Body of pancreas (tissue), 4 donors: ENCODE results near the gene ANKRD39. TPM values are rescaled to one million over a fixed set of nuclear protein-coding genes. Genes with fewer than 3 reads are reported as not detected.
A peak's percentile ranks its signal among the peaks of the same experiment; 100 is the strongest.

Experiments
- ATAC-seq: fragments of 150-250 bp; one replicate; pipeline ENCODE4 v1.9.1; 2016
- DNase-seq, 4 donors: peaks; one replicate each; pipeline ENCODE4 v3.0.0-alpha.2; 2019
- H3K27ac ChIP-seq, 4 donors: fragments of 200-600 bp; sonication (generic); 1 replicate in 3 of 4; 2 replicates in 1 of 4; pipeline versions ENCODE4 v1.5.1 to v1.6.1; 2016 to 2019; ENCODE audit warnings: mild to moderate bottlenecking in 1 of 4, mixed read lengths in 1 of 4, moderate library complexity in 1 of 4
- H3K27me3 ChIP-seq, 2 donors: fragments of 200-600 bp; sonication (generic); one replicate each; pipeline ENCODE4 v1.6.0; 2016; ENCODE audit warnings: mild to moderate bottlenecking in 1 of 2
- H3K36me3 ChIP-seq, 2 donors: fragments of 200-600 bp; sonication (generic); replicated peaks in 1 of 2; 2 replicates each; pipeline ENCODE4 v1.5.1; 2016; ENCODE audit warnings: low read depth in 2 of 2; ENCODE audit not compliant: insufficient read depth in 1 of 2
- H3K4me1 ChIP-seq: fragments of 200-600 bp; sonication (generic); one replicate; pipeline ENCODE4 v1.6.0; 2016
- H3K4me3 ChIP-seq, 2 donors: fragments of 200-600 bp; sonication (generic); 1 replicate in 1 of 2; 2 replicates in 1 of 2; pipeline ENCODE4 v1.5.1; 2016 to 2019
- H3K9me3 ChIP-seq, 3 donors: fragments of 200-600 bp; sonication (generic); 1 replicate in 2 of 3; 2 replicates in 1 of 3; pipeline ENCODE4 v1.5.1; 2016
- CTCF ChIP-seq, 7 experiments: fragments of 450-650 bp in 4 of 7; fragments of 200-600 bp in 3 of 7; sonication (generic) in 3 of 7; IDR thresholded peaks; one replicate each; pipeline ENCODE4 v1.5.1; 2016 to 2019; ENCODE audit warnings: antibody characterized with exemption in 7 of 7
- POLR2A ChIP-seq, 3 donors: fragments of 450-650 bp; IDR thresholded peaks; one replicate each; pipeline ENCODE4 v1.6.1; 2016; ENCODE audit warnings: antibody characterized with exemption in 3 of 3, mild to moderate bottlenecking in 2 of 3
- WGBS, 2 donors: methylation state at CpG; one replicate each; pipeline ENCODE4 v1.1.5; 2017; 5-methylcytosine and 5-hydroxymethylcytosine counted together
- intact Hi-C: fragments of 100-400 bp; cut with DNase I; formaldehyde crosslinking; loops from one replicate; pipeline ENCODE4 v1.15.1; 2023
- total RNA-seq, 2 donors: library from RNA; depleted of rRNA; stranded (reverse); fragments of >200 nt; gene quantifications; one replicate each; pipeline ENCODE4 v1.1.0, GENCODE V29; 2016

Gene ANKRD39
- total RNA-seq, 2 donors from 2014 or later: 2.3 to 14.3 TPM

GRCh38 chr2:96872591-96873349, 15.0 kb upstream of the ANKRD39 start:
- WGBS, 2 donors: 61% methylated on average over 12 to 14 of the region's 14 CpGs
- intact Hi-C loops: no loop called here
- DNase-seq (peak in 2 of 4 donors; percentile 17 to 38), ATAC-seq (no peak)
- H3K27me3 ChIP-seq: no peaks in the 10 kb centered on the region
- H3K36me3 ChIP-seq: no peaks in the 10 kb centered on the region
- no peak overlapping the region for H3K4me3 ChIP-seq
- H3K27ac ChIP-seq: peak overlapping the region in 2 of 4 donors; percentile 60 to 79
- no peak for TF ChIP-seq CTCF (IDR thresholded peaks at IDR 0.05)
- TF ChIP-seq POLR2A (IDR thresholded peaks at IDR 0.05): no peak
- H3K4me1 ChIP-seq: peaks cover 42% of the 10 kb centered on the region
- no peaks in the 10 kb centered on the region for H3K9me3 ChIP-seq

GRCh38 chr2:96870626-96871255, 12.9 kb upstream of the ANKRD39 start:
- H3K4me3 ChIP-seq: peak overlapping the region; percentile 90 to 91
- ATAC-seq: no peak
- H3K9me3 ChIP-seq: no peaks in the 10 kb centered on the region
- H3K36me3 ChIP-seq: no peaks in the 10 kb centered on the region
- peak overlapping the region; percentile 76 to 95 (median 82) for H3K27ac ChIP-seq
- 33 to 63% methylated on average over 3 to 13 of the region's 13 CpGs for WGBS, 2 donors
- H3K27me3 ChIP-seq: no peaks in the 10 kb centered on the region
- H3K4me1 ChIP-seq: peaks cover 62% of the 10 kb centered on the region
- intact Hi-C loops: no loop called here
- DNase-seq: peak in 3 of 4 donors; percentile 34 to 63 (median 54)
- TF ChIP-seq POLR2A (IDR thresholded peaks at IDR 0.05) (no peak), CTCF (IDR thresholded peaks at IDR 0.05) (no peak)

GRCh38 chr2:96869822-96870625, 12.2 kb upstream of the ANKRD39 start, which contains the start of gene SEMA4C:
TSS of gene SEMA4C (minus strand) at chr2:96870080. CDS start at chr2:96867886, 2,194 bp downstream.
- Histone ChIP-seq H3K9me3 (no peaks in the 10 kb centered on the region), H3K36me3 (peaks cover 0 to 2% of the 10 kb centered on the region in 2 donors), H3K27ac (peak within 1 kb of the TSS; percentile 76 to 95 (median 82)), H3K4me1 (peaks cover 61% of the 10 kb centered on the region), H3K27me3 (no peaks in the 10 kb centered on the region), H3K4me3 (peak within 1 kb of the TSS; percentile 90 to 91)
- intact Hi-C loops: no loop called here
- ATAC-seq: peak; percentile 47
- peak; percentile 58 to 69 (median 64) for DNase-seq
- 2% methylated on average over 72 of the region's 93 CpGs; no CpG with 5 or more reads in 1 of the 2 donors for WGBS, 2 donors
- TF ChIP-seq CTCF (IDR thresholded peaks at IDR 0.05) (no peak), POLR2A (IDR thresholded peaks at IDR 0.05) (peak; percentile 19 to 42 (median 39))

GRCh38 chr2:96869281-96869821, 11.5 kb upstream of the ANKRD39 start:
- 0% methylated on average over 50 of the region's 64 CpGs; no CpG with 5 or more reads in 1 of the 2 donors for WGBS, 2 donors
- Histone ChIP-seq H3K4me3 (peak overlapping the region; percentile 90 to 91), H3K9me3 (no peaks in the 10 kb centered on the region), H3K4me1 (peaks cover 54% of the 10 kb centered on the region), H3K27me3 (no peaks in the 10 kb centered on the region), H3K27ac (peak overlapping the region; percentile 76 to 95 (median 82)), H3K36me3 (peaks cover 0 to 6% of the 10 kb centered on the region in 2 donors)
- peak; percentile 71 to 85 (median 85) for DNase-seq
- intact Hi-C loops: no loop called here
- ATAC-seq: peak; percentile 66
- TF ChIP-seq POLR2A (IDR thresholded peaks at IDR 0.05): no peak
- TF ChIP-seq CTCF (IDR thresholded peaks at IDR 0.05): peak in 2 of 7 experiments; percentile 5 to 6
